ENCODE data around the gene UBE2G2.

UBE2G2 gene

DNA sequence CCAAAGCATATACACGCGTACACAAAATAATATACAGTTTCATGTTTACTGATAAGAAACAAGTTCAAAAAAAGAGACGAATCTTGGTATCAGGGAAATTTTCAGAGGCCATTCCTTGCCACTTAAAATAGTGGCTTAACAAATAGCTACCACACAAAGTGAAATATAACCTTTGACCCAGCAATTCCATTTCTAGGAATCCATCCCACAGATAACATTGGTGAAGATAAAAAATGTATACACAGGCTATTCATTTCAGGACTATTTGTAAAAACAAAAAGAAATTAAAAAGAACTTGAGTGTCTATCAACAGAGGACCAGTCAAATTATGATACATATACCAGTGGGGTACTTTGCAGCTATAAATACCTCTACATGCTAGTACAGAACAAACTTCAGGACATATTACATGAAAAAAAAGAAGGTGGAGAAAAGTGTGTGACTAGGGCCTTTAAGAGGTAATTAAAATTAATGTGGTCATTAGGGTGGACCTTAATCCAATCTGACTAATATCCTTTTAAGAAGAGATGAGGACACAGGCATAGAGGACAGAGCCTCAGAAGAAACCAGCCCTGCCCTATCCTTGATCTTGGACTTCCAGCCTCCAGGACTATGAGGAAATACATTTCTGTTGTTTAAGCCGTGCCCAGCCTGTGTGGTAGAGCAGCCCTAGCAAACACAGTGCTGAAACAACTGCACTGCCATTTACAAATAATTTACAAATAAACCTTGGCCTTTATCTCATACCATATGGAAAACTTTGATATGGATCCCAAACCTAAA, 7.8 kb downstream of the UBE2G2 start:
- no peak overlapping the region for H3K4me3 ChIP-seq (ENCODE audit: low read length)
- TF ChIP-seq, protein P1, sequence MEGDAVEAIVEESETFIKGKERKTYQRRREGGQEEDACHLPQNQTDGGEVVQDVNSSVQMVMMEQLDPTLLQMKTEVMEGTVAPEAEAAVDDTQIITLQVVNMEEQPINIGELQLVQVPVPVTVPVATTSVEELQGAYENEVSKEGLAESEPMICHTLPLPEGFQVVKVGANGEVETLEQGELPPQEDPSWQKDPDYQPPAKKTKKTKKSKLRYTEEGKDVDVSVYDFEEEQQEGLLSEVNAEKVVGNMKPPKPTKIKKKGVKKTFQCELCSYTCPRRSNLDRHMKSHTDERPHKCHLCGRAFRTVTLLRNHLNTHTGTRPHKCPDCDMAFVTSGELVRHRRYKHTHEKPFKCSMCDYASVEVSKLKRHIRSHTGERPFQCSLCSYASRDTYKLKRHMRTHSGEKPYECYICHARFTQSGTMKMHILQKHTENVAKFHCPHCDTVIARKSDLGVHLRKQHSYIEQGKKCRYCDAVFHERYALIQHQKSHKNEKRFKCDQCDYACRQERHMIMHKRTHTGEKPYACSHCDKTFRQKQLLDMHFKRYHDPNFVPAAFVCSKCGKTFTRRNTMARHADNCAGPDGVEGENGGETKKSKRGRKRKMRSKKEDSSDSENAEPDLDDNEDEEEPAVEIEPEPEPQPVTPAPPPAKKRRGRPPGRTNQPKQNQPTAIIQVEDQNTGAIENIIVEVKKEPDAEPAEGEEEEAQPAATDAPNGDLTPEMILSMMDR (conservative IDR thresholded peaks at IDR 0.05; ENCODE audit: low read depth, low read length) = no peak
- DNase-seq (ENCODE audit: low read depth) = no peak

DNA sequence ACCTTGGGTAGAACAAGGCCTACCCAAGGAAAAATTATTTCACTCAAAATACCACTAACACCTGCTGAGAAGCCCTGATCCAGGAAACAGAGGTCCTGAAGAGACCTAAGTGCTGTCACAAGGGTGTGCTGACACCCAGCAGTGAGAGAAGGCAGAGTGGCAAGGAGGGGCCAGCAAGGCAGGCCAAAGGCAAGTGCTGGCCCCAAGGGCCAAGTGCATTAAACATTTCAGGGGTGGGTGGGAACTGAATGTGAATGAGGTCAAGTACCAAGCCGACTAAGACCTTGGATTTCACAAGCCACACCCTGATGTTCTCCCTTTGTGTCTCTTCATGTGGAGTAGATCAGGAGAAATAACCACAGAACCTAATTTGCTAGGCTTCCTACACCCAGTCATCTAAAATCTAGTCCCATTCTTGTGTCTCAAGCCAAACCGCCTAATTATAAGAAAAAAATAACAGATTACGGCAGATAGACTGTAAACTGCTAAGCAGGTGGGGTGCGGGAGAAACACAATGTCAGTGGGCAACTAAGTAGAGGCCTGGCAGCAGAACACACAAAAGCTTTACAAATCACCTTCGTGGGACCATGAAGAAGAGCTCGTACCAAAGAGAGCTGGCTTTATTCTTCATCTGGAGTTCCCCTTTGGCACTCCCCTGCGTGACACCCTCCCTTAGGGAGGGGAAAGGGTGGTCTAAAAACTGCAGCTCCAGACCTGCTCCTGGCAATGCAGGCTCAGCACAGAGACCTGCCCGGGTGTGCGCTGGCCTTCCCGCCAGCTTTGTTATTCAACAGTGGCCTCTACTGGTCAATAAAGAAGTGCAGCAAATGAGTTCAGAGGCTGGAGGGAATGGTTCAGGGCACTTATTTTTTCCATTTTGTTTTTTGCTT, 8.7 kb downstream of the UBE2G2 start:
- no peak for DNase-seq (ENCODE audit: low read depth)
- TF ChIP-seq, protein P1 (conservative IDR thresholded peaks at IDR 0.05; ENCODE audit: low read depth, low read length) = peak; percentile 79

DNA sequence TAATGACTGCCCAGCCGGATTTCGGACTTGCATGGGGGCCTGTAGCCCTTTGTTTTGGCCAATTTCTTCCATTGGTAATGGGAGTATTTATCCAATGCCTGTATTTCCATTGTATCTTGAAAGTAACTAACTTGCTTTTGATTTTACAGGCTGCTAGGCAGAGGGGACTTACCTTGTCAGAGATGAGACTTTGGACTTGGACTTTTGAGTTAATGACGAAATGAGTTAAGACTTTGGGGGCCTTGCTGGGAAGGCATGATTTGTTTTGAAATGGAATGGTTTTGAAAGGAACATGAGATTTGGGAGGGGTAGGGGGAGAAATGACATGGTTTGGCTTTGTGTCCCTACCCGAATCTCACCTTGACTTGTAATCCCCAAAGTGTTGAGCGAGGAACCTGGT, 9.6 kb downstream of the UBE2G2 start:
- TF ChIP-seq, protein P1 (conservative IDR thresholded peaks at IDR 0.05; ENCODE audit: low read depth, low read length) = no peak

More for the DNA sequence above, 8.7 kb downstream of the UBE2G2 start:
- no peak overlapping the region for H3K4me3 ChIP-seq (ENCODE audit: low read length)

DNA sequence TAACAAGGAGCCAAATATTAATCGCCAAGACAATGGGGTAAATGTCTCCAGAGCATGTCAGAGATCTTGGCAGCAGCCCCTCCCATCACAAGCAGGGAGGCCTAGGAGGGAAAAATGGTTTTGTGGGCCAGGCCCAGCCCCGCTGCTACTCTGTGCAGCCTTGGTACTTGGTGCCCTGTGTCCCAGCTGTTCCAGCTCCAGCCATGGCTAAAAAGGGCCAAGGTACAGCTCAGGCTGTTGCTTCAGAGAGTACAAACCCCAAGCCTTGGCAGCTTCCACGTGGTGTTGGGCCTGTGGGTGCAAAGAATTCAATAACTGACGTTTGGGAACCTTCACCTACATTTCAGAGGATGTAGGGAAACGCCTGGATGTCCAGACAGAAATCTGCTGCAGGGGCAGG, 10.4 kb downstream of the UBE2G2 start:
- no peak for DNase-seq (ENCODE audit: low read depth)
- H3K4me3 ChIP-seq (ENCODE audit: low read length) = no peak overlapping the region
- TF ChIP-seq, protein P1 (conservative IDR thresholded peaks at IDR 0.05; ENCODE audit: low read depth, low read length) = no peak

More for the DNA sequence above, 9.6 kb downstream of the UBE2G2 start:
- no peak for DNase-seq (ENCODE audit: low read depth)
- H3K4me3 ChIP-seq (ENCODE audit: low read length) = no peak overlapping the region

DNA sequence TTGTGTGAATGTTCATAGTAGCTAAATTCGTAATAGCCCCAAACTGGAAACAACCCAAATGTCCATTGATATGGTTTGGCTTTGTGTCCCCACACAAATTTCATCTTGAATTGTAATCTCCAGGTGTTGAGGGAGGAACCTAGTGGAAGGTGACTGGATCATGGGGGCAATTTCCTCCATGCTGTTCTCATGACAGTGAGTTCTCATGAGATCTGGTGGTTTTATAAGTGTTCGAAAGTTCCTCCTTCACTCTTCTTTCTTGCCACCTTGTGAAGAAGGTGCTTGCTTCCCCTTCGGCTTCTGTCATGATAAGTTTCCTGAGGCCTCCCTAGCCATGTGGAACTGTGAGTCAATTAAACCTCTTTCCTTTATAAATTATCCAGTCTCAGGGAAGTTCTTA, 11.3 kb downstream of the UBE2G2 start:
- TF ChIP-seq, protein P1 (conservative IDR thresholded peaks at IDR 0.05; ENCODE audit: low read depth, low read length) = no peak
- no peak for DNase-seq (ENCODE audit: low read depth)
- H3K4me3 ChIP-seq (ENCODE audit: low read length) = no peak overlapping the region

DNA sequence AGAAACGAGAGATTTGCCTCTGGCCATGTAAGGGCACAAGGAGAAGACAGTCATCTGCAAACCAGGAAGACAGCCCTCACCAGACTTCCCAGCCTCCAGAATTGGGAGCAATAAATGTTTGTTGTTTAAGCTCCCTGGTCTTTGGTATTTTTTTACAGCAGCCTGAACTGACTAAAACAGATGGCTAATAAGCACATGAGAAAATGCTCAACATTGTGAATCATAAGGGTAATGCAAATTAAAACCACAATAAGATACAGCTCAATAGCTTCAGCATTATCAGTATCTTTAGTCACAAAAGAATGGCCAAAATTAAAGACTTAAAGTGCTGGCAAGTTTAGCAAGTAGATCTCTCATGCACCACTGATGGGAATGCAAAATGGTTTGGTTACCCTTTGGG, 11.7 kb downstream of the UBE2G2 start:
- H3K4me3 ChIP-seq (ENCODE audit: low read length) = no peak overlapping the region
- TF ChIP-seq, protein P1 (conservative IDR thresholded peaks at IDR 0.05; ENCODE audit: low read depth, low read length) = no peak
- DNase-seq (ENCODE audit: low read depth) = no peak

All from retinal pigment epithelial cell (primary cell).